ENCODE data around the gene PRDM16. TPM values are rescaled to one million over a fixed set of nuclear protein-coding genes. Genes with fewer than 3 reads are reported as not detected.

Gene PRDM16
- total RNA-seq, 4 donors from 2014 or later = 0.08 to 0.19 (median 0.12) TPM

GRCh38 chr1:3298197-3298596 lies 229.2 kb downstream of the PRDM16 start:
- Histone ChIP-seq H3K27me3 (peaks cover 0 to 73% (median 0%) of the 10 kb centered on the region in 4 donors), H3K9me3 (no peaks in the 10 kb centered on the region), H3K36me3 (no peaks in the 10 kb centered on the region), H3K4me1 (no peaks in the 10 kb centered on the region), H3K4me3 (no peak overlapping the region), H3K27ac (no peak overlapping the region)
- TF ChIP-seq POLR2A (IDR thresholded peaks at IDR 0.05) = no peak
- TF ChIP-seq, protein P1, sequence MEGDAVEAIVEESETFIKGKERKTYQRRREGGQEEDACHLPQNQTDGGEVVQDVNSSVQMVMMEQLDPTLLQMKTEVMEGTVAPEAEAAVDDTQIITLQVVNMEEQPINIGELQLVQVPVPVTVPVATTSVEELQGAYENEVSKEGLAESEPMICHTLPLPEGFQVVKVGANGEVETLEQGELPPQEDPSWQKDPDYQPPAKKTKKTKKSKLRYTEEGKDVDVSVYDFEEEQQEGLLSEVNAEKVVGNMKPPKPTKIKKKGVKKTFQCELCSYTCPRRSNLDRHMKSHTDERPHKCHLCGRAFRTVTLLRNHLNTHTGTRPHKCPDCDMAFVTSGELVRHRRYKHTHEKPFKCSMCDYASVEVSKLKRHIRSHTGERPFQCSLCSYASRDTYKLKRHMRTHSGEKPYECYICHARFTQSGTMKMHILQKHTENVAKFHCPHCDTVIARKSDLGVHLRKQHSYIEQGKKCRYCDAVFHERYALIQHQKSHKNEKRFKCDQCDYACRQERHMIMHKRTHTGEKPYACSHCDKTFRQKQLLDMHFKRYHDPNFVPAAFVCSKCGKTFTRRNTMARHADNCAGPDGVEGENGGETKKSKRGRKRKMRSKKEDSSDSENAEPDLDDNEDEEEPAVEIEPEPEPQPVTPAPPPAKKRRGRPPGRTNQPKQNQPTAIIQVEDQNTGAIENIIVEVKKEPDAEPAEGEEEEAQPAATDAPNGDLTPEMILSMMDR (IDR thresholded peaks at IDR 0.05) = no peak
- DNase-seq = no peak
- WGBS, 2 donors = 82 to 86% methylated on average over 12 to 14 of the region's 15 CpGs
- intact Hi-C loops (cut with DNase I) = no loop called here

DNA sequence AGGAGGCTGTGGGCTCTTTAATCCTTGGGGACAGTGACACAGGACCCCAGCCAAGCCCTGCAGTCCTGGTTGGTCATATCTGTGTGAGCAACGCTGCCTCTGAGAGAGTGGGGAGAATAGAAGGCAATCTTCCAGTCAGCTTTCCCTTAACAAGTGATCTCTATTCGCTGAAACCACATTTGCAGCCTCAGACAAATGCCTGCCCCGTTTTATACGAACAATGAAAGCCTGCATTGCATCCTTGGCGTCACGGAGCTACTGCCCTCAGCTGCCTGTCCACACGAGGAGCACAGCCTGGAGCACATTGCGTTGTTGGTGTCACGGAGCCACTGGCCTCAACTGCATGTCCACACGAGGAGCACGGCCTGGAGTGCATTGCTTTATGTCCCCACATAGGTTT lies 235.2 kb downstream of the PRDM16 start:
- no peak for DNase-seq
- Histone ChIP-seq H3K27me3 (peaks cover 0 to 60% (median 0%) of the 10 kb centered on the region in 4 donors), H3K4me3 (no peak overlapping the region), H3K27ac (no peak overlapping the region), H3K36me3 (no peaks in the 10 kb centered on the region), H3K4me1 (no peaks in the 10 kb centered on the region), H3K9me3 (no peaks in the 10 kb centered on the region)
- intact Hi-C loops (cut with DNase I) = no loop called here
- TF ChIP-seq, protein P1 (IDR thresholded peaks at IDR 0.05) = no peak
- TF ChIP-seq POLR2A (IDR thresholded peaks at IDR 0.05) = no peak
- WGBS, 2 donors = 65 to 74% methylated on average over 4 to 8 of the region's 11 CpGs

GRCh38 chr1:3304692-3305091 lies 235.7 kb downstream of the PRDM16 start:
- H3K4me1 ChIP-seq = no peaks in the 10 kb centered on the region
- intact Hi-C loops (cut with DNase I) = no loop called here
- no peak overlapping the region for H3K27ac ChIP-seq
- no peak for TF ChIP-seq POLR2A (IDR thresholded peaks at IDR 0.05)
- TF ChIP-seq, protein P1 (IDR thresholded peaks at IDR 0.05) = no peak
- no peaks in the 10 kb centered on the region for H3K9me3 ChIP-seq
- no peaks in the 10 kb centered on the region for H3K36me3 ChIP-seq
- H3K27me3 ChIP-seq = peaks cover 0 to 64% (median 0%) of the 10 kb centered on the region in 4 donors
- no peak overlapping the region for H3K4me3 ChIP-seq
- DNase-seq = no peak
- 92% methylated on average over 2 of the region's 11 CpGs; no CpG with 5 or more reads in 1 of the 2 donors for WGBS, 2 donors

DNA sequence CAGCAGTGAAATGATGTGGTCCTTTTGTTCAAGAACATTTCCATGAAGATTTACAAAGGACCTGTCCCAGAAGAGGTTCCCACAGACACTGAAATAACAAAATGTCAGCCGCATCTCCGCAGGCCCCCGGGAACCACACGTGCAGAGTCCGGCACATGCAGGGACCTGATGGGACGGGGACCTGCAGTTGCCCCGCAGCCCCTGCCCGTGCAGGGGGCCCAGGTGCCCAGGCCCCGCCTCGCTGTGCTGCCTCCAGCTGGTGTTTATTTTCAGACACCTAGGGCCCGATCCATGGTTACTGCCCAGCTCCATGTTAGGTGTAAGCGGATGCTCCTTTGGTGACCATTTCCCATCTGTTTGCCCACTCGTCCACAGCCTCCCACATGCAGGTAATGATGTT lies 236.2 kb downstream of the PRDM16 start:
- H3K27ac ChIP-seq = no peak overlapping the region
- no peak overlapping the region for H3K4me3 ChIP-seq
- intact Hi-C loops (cut with DNase I) = no loop called here
- H3K36me3 ChIP-seq = no peaks in the 10 kb centered on the region
- H3K9me3 ChIP-seq = no peaks in the 10 kb centered on the region
- peaks cover 0 to 69% (median 0%) of the 10 kb centered on the region in 4 donors for H3K27me3 ChIP-seq
- no peaks in the 10 kb centered on the region for H3K4me1 ChIP-seq
- WGBS, 2 donors = 71 to 78% methylated on average over 12 of the region's 13 CpGs
- no peak for TF ChIP-seq POLR2A (IDR thresholded peaks at IDR 0.05)
- TF ChIP-seq, protein P1 (IDR thresholded peaks at IDR 0.05) = no peak
- no peak for DNase-seq

DNA sequence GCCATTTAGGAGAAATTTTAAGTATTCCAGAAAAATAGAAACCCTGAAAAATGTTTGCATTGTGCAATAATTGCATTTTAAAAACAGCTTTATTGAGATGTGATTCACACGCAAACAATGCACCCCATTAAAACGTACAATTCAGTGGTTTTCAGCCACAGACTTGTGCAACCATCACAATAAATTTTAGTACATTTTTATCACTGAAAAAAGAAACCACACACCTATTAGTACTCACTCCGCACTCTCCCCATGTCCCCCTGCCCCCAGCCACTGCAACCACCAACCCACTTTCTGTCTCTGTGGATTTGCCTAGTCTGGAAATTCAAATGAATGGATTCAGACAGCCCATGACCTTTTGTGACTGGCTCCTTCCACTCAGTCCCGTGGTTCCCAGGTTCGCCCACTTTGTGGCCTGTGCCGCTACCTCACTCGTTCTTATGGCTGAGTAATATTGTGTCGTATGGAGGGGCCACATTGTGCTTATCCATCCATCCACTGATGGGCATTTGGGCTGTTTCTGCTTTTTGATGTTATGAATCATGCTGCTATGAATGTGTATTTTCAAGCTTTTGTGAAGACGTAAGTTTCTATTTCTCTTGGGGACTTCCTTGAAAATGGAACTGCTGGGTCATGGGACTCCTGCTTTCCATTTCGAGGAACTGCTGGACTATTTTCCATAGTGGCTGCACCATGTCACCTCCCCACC lies 237.7 kb downstream of the PRDM16 start:
- Histone ChIP-seq H3K4me3 (no peak overlapping the region), H3K9me3 (no peaks in the 10 kb centered on the region), H3K27me3 (peaks cover 0 to 73% (median 0%) of the 10 kb centered on the region in 4 donors), H3K36me3 (no peaks in the 10 kb centered on the region), H3K27ac (no peak overlapping the region), H3K4me1 (no peaks in the 10 kb centered on the region)
- TF ChIP-seq, protein P1 (IDR thresholded peaks at IDR 0.05) = no peak
- no peak for TF ChIP-seq POLR2A (IDR thresholded peaks at IDR 0.05)
- WGBS, 2 donors = 60 to 67% methylated on average over 10 of the region's 10 CpGs
- intact Hi-C loops (cut with DNase I) = no loop called here
- DNase-seq = no peak
